ENCODE results near the gene EGFL8. TPM values are rescaled to one million over a fixed set of nuclear protein-coding genes. Genes with fewer than 3 reads are reported as not detected.

The EGFL8 gene
- total and polyA plus RNA-seq, 2 of the 8 experiments (the other 6 are each of a cell fraction or from before 2014, with no cell fraction given): 5.0 to 9.2 TPM

DNA sequence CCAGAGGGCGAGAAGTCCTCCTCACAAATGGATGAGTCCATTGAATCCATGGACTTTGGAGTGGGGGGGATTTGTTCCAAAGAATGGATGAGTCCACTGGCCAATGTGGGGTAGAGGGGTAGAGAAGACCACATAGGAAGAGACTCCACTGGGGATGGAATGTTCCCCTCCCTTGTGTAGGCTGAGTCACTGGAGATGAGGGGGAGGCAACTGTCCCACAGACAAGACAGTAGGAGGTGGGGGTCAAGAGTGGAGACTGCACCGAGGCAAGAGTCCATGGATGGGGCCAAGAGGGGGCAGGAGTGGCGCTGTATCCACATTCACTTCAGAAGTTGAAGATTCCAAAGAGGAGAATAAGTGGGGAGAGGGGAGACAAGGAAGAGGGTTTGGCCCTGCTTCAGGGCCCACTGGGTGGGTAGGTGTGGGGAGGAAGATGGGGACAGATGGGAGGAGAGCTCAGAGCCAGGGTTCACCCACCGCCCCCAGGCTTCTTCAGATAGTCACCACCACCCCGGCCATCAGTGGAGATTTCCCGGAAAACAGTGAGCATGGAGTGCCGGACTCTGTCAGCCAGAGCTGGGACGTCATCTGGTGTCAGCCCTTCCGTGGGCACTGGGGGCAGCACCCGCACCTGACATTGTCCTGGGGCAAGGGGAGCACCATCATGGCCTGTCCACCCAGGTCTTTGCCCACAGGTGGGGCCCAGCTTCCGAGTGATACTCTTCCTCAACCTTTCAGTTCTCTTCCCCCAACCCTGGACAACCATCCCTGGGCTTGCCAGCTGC is 4.6 kb downstream of the EGFL8 start:
- Histone ChIP-seq H3K79me1 (ENCODE audit: low read depth, low read length) (no peaks in the 10 kb centered on the region; the same call in 1 of the 2 replicates), H2BK20ac (ENCODE audit: low read length) (no peak overlapping the region), H3K27ac (ENCODE audit: low read depth, low read length) (no peak overlapping the region), H4K20me1 (replicated peaks in 1 of 2; ENCODE audit: control insufficient read depth in 1 of 2, insufficient read depth in 2 of 2, low read length in 2 of 2) (peaks cover 2 to 7% of the 10 kb centered on the region in 2 experiments), H3K36me3 (ENCODE audit: control insufficient read depth in 2 of 4, insufficient read depth in 4 of 4, low read length in 3 of 4) (peaks cover 4 to 41% (median 30%) of the 10 kb centered on the region in 4 experiments), H2BK5ac (ENCODE audit: low read depth, low read length) (no peak overlapping the region), H3K18ac (ENCODE audit: extremely low read depth, low read length) (no peak overlapping the region), H4K91ac (replicated peaks; ENCODE audit: insufficient read length, low read length) (no peak overlapping the region), H3K4me2 (ENCODE audit: insufficient read depth in 1 of 2, low read depth in 2 of 2, low read length in 2 of 2) (no peak overlapping the region), H2BK120ac (replicated peaks; ENCODE audit: low read depth, low read length) (no peak overlapping the region), H2BK12ac (ENCODE audit: low read depth, low read length) (no peak overlapping the region), H3K4me1 (replicated peaks in 1 of 4; ENCODE audit: control insufficient read depth in 3 of 4, insufficient read depth in 4 of 4, low read length in 3 of 4) (peaks cover 1 to 12% (median 6%) of the 10 kb centered on the region in 4 experiments; a peak in 5 of 7 replicates), H3K9me3 (ENCODE audit: insufficient read depth in 2 of 2, low read depth in 1 of 2, low read length in 1 of 2) (no peaks in the 10 kb centered on the region), H2BK15ac (ENCODE audit: low read length) (no peak overlapping the region), H3K56ac (replicated peaks; ENCODE audit: insufficient read length, low read depth, low read length) (no peak overlapping the region), H2AK5ac (ENCODE audit: low read depth, low read length) (no peak overlapping the region), H3K23ac (ENCODE audit: insufficient read length) (no peak overlapping the region), H4K8ac (ENCODE audit: extremely low read depth, insufficient read depth, low read length) (no peak overlapping the region), H3K27me3 (replicated peaks in 1 of 4; ENCODE audit: control insufficient read depth in 3 of 4, extremely low read depth in 1 of 4, insufficient read depth in 3 of 4, low read length in 3 of 4) (no peaks in the 10 kb centered on the region), H3K79me2 (ENCODE audit: control insufficient read depth in 1 of 2, insufficient read depth in 2 of 2, low read length in 2 of 2) (peaks cover 2 to 20% of the 10 kb centered on the region in 2 experiments), H3K9ac (replicated peaks in 1 of 4; ENCODE audit: extremely low read depth in 1 of 4, low read depth in 3 of 4, low read length in 3 of 4) (no peak overlapping the region), H3K23me2 (ENCODE audit: low read depth, low read length) (no peaks in the 10 kb centered on the region), H2AFZ (ENCODE audit: low read length) (no peak overlapping the region), H3K4me3 (ENCODE audit: extremely low read depth in 1 of 4, insufficient read depth in 2 of 4, low read depth in 3 of 4, low read length in 4 of 4) (no peak overlapping the region), H4K5ac (ENCODE audit: insufficient read length, low read depth, low read length) (no peak overlapping the region), H3K4ac (replicated peaks; ENCODE audit: insufficient read length, low read depth, low read length) (no peak overlapping the region), H3K14ac (ENCODE audit: insufficient read length) (no peak overlapping the region)
- CTCF ChIA-PET (ENCODE audit: partially characterized antibody): interaction anchor here (0.6 to 6.7 kb wide), 10 partner anchors 12 to 355 kb away, joined by 3 to 72 read pairs (median 4); partner anchors contain the start of genes GPSM3 and PRRT1
- FAIRE-seq (no peak), DNase-seq (ENCODE audit: low read depth in 1 of 2, low spot score in 2 of 2) (no peak)
- TF ChIP-seq BCL11A (IDR thresholded peaks at IDR 0.05; ENCODE audit: low read depth in 2 of 2, low read length in 2 of 2): no peak
- TF ChIP-seq, protein P1, sequence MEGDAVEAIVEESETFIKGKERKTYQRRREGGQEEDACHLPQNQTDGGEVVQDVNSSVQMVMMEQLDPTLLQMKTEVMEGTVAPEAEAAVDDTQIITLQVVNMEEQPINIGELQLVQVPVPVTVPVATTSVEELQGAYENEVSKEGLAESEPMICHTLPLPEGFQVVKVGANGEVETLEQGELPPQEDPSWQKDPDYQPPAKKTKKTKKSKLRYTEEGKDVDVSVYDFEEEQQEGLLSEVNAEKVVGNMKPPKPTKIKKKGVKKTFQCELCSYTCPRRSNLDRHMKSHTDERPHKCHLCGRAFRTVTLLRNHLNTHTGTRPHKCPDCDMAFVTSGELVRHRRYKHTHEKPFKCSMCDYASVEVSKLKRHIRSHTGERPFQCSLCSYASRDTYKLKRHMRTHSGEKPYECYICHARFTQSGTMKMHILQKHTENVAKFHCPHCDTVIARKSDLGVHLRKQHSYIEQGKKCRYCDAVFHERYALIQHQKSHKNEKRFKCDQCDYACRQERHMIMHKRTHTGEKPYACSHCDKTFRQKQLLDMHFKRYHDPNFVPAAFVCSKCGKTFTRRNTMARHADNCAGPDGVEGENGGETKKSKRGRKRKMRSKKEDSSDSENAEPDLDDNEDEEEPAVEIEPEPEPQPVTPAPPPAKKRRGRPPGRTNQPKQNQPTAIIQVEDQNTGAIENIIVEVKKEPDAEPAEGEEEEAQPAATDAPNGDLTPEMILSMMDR (IDR thresholded peaks at IDR 0.05; ENCODE audit: control extremely low read depth in 1 of 3, insufficient read depth in 1 of 3, low read depth in 1 of 3, low read length in 3 of 3): peak in 2 of 3 experiments; percentile 9 to 19; a peak in 1 of 4 replicates
- TF ChIP-seq POLR2A (IDR thresholded peaks at IDR 0.05; ENCODE audit: control extremely low read depth in 1 of 2, low read depth in 2 of 2, low read length in 2 of 2): peak in 1 of 2 experiments; percentile 26; a peak in 1 of 3 replicates
- POLR2A ChIA-PET (ENCODE audit: partially characterized antibody): interaction anchor here (0.6 to 6.8 kb wide), 12 partner anchors 8 to 122 kb away, joined by 3 to 49 read pairs (median 3); partner anchors contain the start of genes AGPAT1, ATF6B, FKBPL and PRRT1
- WGBS, 2 experiments (ENCODE audit: extremely low coverage in 1 of 2, insufficient coverage in 1 of 2, insufficient read length in 1 of 2, insufficient replicate concordance in 2 of 2, low coverage in 1 of 2, low lambda C conversion rate in 2 of 2, missing lambda C conversion rate in 1 of 2): 85% methylated on average over 10 of the region's 11 CpGs; no CpG with 5 or more reads in 1 of the 2 experiments

All from H1 (cell line).